Measurements from ENCODE around the gene CFAP68. TPM values are rescaled to one million over a fixed set of nuclear protein-coding genes. Genes with fewer than 3 reads are reported as not detected.

CFAP68 gene, protein sequence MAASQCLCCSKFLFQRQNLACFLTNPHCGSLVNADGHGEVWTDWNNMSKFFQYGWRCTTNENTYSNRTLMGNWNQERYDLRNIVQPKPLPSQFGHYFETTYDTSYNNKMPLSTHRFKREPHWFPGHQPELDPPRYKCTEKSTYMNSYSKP
- total RNA-seq, result 14.5 and 17.3 TPM in 2 replicates

DNA sequence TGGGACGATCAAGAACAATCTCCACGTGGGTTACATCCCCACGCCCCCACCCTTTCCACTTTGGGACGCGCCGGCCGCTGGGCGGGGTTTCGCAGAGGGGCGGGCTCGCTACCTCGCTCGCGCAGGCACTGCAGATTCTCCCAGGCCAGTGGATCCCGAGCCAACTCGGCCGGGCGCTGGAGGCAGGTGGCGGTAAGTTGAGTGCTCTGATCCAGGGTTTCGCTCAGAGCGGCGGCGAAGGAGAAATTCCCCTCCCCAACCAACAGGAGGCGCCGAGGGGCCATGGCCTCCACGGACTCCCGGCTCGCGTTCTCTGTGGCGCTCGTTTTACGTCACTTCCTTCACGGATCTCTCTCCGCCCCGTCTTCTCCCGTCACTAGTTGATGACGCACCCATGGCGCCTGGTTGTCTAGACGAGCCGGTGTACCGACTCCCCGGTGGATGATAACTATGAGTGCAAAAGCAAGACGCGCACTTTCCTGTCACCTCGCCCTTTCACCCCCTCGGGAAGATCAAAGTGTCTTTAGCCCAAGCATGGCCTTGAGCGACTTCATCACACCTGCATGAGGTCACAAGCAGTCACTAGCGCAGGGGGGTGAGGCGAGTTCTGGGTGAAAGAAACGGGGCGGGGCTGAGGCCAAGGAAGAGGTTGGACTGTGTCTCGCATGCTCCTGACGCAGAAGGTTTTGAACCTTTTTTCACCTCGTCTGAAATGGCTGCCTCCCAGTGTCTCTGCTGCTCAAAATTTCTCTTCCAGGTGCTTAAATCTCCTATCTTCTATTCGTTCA, at the start of gene CFAP68, which contains the start of gene FDXACB1:
CFAP68 (plus strand) TSS at position 693 of the 788 bp plus-strand sequence; CDS start at position 713, 20 bp downstream.
FDXACB1 (minus strand) TSS at position 317 of the 788 bp plus-strand sequence; CDS start at position 284, 33 bp downstream.
- H3K27me3 ChIP-seq (ENCODE audit: control insufficient read depth, insufficient read depth, low read length), result no peaks in the 10 kb centered on the region
- H3K36me3 ChIP-seq (ENCODE audit: control insufficient read depth, insufficient read depth, low read length), result no peaks in the 10 kb centered on the region
- FAIRE-seq (peak; percentile 66), DNase-seq (ENCODE audit: low read depth) (peak; percentile 94)
- TF ChIP-seq, protein P1, sequence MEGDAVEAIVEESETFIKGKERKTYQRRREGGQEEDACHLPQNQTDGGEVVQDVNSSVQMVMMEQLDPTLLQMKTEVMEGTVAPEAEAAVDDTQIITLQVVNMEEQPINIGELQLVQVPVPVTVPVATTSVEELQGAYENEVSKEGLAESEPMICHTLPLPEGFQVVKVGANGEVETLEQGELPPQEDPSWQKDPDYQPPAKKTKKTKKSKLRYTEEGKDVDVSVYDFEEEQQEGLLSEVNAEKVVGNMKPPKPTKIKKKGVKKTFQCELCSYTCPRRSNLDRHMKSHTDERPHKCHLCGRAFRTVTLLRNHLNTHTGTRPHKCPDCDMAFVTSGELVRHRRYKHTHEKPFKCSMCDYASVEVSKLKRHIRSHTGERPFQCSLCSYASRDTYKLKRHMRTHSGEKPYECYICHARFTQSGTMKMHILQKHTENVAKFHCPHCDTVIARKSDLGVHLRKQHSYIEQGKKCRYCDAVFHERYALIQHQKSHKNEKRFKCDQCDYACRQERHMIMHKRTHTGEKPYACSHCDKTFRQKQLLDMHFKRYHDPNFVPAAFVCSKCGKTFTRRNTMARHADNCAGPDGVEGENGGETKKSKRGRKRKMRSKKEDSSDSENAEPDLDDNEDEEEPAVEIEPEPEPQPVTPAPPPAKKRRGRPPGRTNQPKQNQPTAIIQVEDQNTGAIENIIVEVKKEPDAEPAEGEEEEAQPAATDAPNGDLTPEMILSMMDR (IDR thresholded peaks at IDR 0.05; ENCODE audit: insufficient read depth, low read length, severe bottlenecking), result peak; percentile 99
- peak within 1 kb of the TSS; percentile 61 for H3K4me3 ChIP-seq (ENCODE audit: low read depth, low read length)

GRCh38 chr11:111833524-111833923, 45.8 kb upstream of the CFAP68 start:
- Histone ChIP-seq H3K27me3 (ENCODE audit: control insufficient read depth, insufficient read depth, low read length) (no peaks in the 10 kb centered on the region), H3K36me3 (ENCODE audit: control insufficient read depth, insufficient read depth, low read length) (peaks cover 1% of the 10 kb centered on the region), H3K4me3 (ENCODE audit: low read depth, low read length) (no peak overlapping the region)
- DNase-seq (ENCODE audit: low read depth) (no peak), FAIRE-seq (no peak)
- TF ChIP-seq, protein P1 (IDR thresholded peaks at IDR 0.05; ENCODE audit: insufficient read depth, low read length, severe bottlenecking), result no peak

DNA sequence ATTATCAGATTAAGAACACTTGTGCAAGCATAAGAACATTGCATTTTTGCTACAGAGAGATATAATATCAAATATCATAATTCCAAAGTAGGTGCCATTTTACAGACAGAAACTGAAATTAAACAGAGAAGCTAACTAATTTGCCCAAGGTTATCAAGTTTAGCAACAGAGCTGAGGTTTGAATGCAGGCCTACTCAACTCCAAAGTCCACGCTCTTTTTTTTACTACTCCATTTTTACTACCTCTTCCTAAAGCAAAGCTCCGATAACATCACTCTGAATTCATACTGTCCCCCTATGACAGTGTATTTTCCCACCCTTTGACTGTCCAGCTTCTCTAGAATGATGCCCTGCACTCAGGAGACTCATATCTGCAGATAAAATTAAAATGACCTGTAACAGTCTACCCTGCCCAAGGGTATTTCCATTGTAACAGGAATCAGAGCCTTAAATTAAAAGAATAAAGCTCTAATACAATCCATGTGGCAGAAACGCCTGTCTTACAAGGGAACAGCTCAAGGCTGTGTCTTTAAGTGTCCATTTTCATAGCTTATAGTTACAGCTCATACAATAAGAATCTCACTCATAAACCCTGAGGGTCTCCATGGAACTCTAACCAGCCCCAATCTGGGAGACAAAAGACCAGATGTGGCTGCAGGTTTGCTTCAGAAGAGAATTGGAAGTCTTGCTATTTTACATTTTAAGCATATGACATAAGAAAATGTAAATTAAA, 44.7 kb upstream of the CFAP68 start:
- DNase-seq (ENCODE audit: low read depth) (no peak), FAIRE-seq (no peak)
- TF ChIP-seq, protein P1 (IDR thresholded peaks at IDR 0.05; ENCODE audit: insufficient read depth, low read length, severe bottlenecking), result no peak
- H3K4me3 ChIP-seq (ENCODE audit: low read depth, low read length), result no peak overlapping the region
- peaks cover 1% of the 10 kb centered on the region for H3K36me3 ChIP-seq (ENCODE audit: control insufficient read depth, insufficient read depth, low read length)
- H3K27me3 ChIP-seq (ENCODE audit: control insufficient read depth, insufficient read depth, low read length), result no peaks in the 10 kb centered on the region

DNA sequence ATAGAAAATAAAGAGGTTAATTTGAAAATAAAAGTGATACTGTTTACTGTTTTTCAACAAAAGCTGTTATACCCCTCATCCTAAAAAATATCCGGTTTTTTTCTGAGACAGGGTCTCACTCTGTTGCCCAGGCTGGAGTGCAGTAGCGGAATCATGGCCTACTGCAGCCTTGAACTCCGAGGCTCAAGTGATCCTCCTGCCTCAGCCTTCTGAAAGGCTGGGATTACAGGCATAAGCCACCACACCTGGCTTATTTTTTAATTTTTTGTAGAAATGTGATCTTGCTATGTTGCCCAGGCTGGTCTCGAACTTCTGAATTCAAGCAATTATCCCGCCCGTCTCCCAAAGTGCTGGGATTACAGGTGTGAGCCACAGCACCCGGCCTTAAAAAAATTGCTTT, 43.7 kb upstream of the CFAP68 start:
- H3K36me3 ChIP-seq (ENCODE audit: control insufficient read depth, insufficient read depth, low read length), result peaks cover 1% of the 10 kb centered on the region
- DNase-seq (ENCODE audit: low read depth) (no peak), FAIRE-seq (no peak)
- TF ChIP-seq, protein P1 (IDR thresholded peaks at IDR 0.05; ENCODE audit: insufficient read depth, low read length, severe bottlenecking), result no peak
- no peaks in the 10 kb centered on the region for H3K27me3 ChIP-seq (ENCODE audit: control insufficient read depth, insufficient read depth, low read length)
- H3K4me3 ChIP-seq (ENCODE audit: low read depth, low read length), result no peak overlapping the region

DNA sequence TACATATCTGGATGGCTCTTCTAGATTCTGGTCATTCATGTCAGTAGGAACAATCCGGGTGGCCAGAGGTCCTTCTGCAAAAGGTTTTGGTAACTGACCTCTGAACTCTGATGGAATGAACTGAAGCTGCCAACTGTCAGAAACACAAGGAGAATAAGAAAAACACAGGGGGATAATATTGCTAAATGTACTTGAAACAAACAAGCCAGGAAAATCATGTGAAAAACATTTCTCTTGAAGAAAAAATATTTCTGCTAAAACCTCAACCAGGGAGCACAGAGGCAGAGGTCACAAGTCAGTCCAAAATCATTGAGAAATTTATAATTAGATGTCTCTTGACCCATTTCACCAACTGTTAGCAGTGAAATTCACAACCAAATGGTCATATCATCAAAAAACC, 43.2 kb upstream of the CFAP68 start:
- no peak overlapping the region for H3K4me3 ChIP-seq (ENCODE audit: low read depth, low read length)
- peaks cover 1% of the 10 kb centered on the region for H3K36me3 ChIP-seq (ENCODE audit: control insufficient read depth, insufficient read depth, low read length)
- TF ChIP-seq, protein P1 (IDR thresholded peaks at IDR 0.05; ENCODE audit: insufficient read depth, low read length, severe bottlenecking), result no peak
- no peaks in the 10 kb centered on the region for H3K27me3 ChIP-seq (ENCODE audit: control insufficient read depth, insufficient read depth, low read length)
- FAIRE-seq, result no peak
- DNase-seq (ENCODE audit: low read depth), result no peak
